ENCODE data around the gene SAMD11.
"Not testable (repeated sequence)": the region's sequence is repeated elsewhere in the genome, so short reads cannot be mapped to it uniquely, and the experiment has no call there.

The SAMD11 gene

GRCh38 chr1:934991-935750 is 11.4 kb downstream of the SAMD11 start:
- FAIRE-seq = no peak

GRCh38 chr1:935751-936231 is 12.1 kb downstream of the SAMD11 start:
- no peak for FAIRE-seq

- FAIRE-seq = no peak
Observed at GRCh38 chr1:936348-937264, 12.9 kb downstream of the SAMD11 start.

- no peak for FAIRE-seq
Observed at GRCh38 chr1:937521-937920, 13.8 kb downstream of the SAMD11 start.

GRCh38 chr1:938088-938683 is 14.5 kb downstream of the SAMD11 start:
- FAIRE-seq = no peak

- no peak for FAIRE-seq
Observed at GRCh38 chr1:938711-939489, 15.2 kb downstream of the SAMD11 start.

- no peak for FAIRE-seq
Observed at GRCh38 chr1:939511-940106, 15.9 kb downstream of the SAMD11 start.

GRCh38 chr1:940107-941014 is 16.6 kb downstream of the SAMD11 start:
- FAIRE-seq = no peak

- no peak for FAIRE-seq
Observed at GRCh38 chr1:941015-941587, 17.4 kb downstream of the SAMD11 start.

GRCh38 chr1:941588-942383 is 18.1 kb downstream of the SAMD11 start:
- FAIRE-seq = no peak

GRCh38 chr1:942411-942821 is 18.7 kb downstream of the SAMD11 start:
- FAIRE-seq = no peak

- no peak for FAIRE-seq
Observed at GRCh38 chr1:942864-943533, 19.3 kb downstream of the SAMD11 start.

GRCh38 chr1:943545-944340 is 20.0 kb downstream of the SAMD11 start:
- FAIRE-seq = peak; percentile 60

- no peak for FAIRE-seq
Observed at GRCh38 chr1:944341-945325, 20.9 kb downstream of the SAMD11 start.

- FAIRE-seq = no peak
Observed at GRCh38 chr1:945688-946556, 22.2 kb downstream of the SAMD11 start.

- not testable (repeated sequence) for FAIRE-seq
Observed at GRCh38 chr1:946811-947210, 23.1 kb downstream of the SAMD11 start.

Data from G401.6 (cell line).